Thoracic aorta (tissue), 2 donors: ENCODE measurements around the gene CRY2. TPM values are rescaled to one million over a fixed set of nuclear protein-coding genes. Genes with fewer than 3 reads are reported as not detected.

ENCODE experiments used
- ATAC-seq: fragments of 150-250 bp; one replicate; pipeline ENCODE4 v1.8.0; 2017; ENCODE audit warnings: low read depth; ENCODE audit not compliant: insufficient number of reproducible peaks, low FRiP score
- DNase-seq: peaks from one replicate; pipeline ENCODE4 v3.0.0-alpha.2; 2020; ENCODE audit warnings: low spot score
- H3K27ac ChIP-seq, 2 donors: fragments of 200-600 bp; sonication (generic); 1 replicate in 1 of 2; 2 replicates in 1 of 2; pipeline ENCODE4 v1.5.1; 2016; ENCODE audit warnings: mild to moderate bottlenecking in 2 of 2, moderate library complexity in 2 of 2
- H3K27me3 ChIP-seq: fragments of 200-600 bp; sonication (generic); replicated peaks from 2 replicates; pipeline ENCODE4 v1.6.0; 2016; ENCODE audit warnings: mild to moderate bottlenecking; ENCODE audit not compliant: insufficient read depth
- H3K36me3 ChIP-seq: fragments of 200-600 bp; sonication (generic); one replicate; pipeline ENCODE4 v1.5.1; 2016
- H3K4me1 ChIP-seq, 2 donors: fragments of 200-600 bp; sonication (generic); 1 replicate in 1 of 2; 2 replicates in 1 of 2; pipeline versions ENCODE4 v1.5.1 to v1.6.0; 2016; ENCODE audit warnings: low read depth in 2 of 2, mild to moderate bottlenecking in 1 of 2; ENCODE audit not compliant: control insufficient read depth in 1 of 2
- H3K4me3 ChIP-seq: fragments of 200-600 bp; sonication (generic); 2 replicates; pipeline ENCODE4 v1.5.1; 2016; ENCODE audit warnings: mild to moderate bottlenecking
- H3K9me3 ChIP-seq: fragments of 200-600 bp; sonication (generic); 2 replicates; pipeline ENCODE4 v1.5.1; 2016
- CTCF ChIP-seq: fragments of 200-600 bp; sonication (generic); IDR thresholded peaks from one replicate; pipeline ENCODE4 v1.5.1; 2019; ENCODE audit warnings: antibody characterized with exemption
- total RNA-seq, 2 donors: library from RNA; depleted of rRNA; stranded (reverse); fragments of >200 nt; gene quantifications; one replicate each; pipeline versions ENCODE4 v1.1.0 to v1.2.3, GENCODE V29; 2016

The CRY2 gene
- total RNA-seq, 2 donors from 2014 or later, result 41.2 to 54.4 TPM

DNA sequence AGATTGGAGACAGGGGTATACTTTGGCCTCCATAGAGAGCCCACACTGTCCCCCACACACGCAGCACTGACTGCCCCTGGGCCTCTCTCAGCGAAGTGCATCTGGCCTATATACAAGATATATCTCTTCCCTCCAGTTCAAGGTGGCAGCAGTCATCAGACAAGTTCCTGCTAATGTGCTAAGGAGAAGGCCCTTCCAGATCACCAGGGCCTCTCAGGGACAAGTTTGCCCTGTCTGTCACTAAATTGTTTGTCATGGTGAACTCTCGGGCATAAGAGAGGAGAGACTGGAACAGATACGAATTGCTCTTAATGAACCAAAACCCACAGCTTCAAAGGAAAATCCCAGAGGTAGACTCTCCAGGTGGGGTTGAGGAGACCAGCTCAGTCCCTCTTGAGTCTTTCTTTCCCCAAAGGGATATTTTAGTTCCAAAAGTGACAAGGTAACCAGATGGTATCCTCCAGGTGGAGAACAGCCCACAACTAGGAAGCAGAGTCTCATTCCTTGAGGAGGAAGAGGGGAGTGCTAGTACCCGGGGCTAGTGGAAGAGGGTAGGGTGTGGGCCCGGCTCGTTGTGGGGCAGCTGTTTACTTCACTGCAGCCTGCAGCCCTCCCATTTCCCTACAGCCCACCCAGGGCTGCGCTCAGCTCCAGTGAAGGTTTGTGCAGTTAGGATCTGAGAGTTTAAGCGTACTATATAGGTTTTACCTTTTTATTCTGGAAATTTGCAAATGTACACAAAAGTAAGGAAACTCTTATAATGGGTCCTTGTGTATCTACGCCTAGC is 44.6 kb upstream of the CRY2 start:
- H3K4me1 ChIP-seq, result peaks cover 21 to 24% of the 10 kb centered on the region in 2 donors
- no peak for DNase-seq
- TF ChIP-seq CTCF, result no peak
- no peaks in the 10 kb centered on the region for H3K27me3 ChIP-seq
- no peak overlapping the region for H3K4me3 ChIP-seq
- ATAC-seq, result no peak
- H3K9me3 ChIP-seq, result no peaks in the 10 kb centered on the region
- no peaks in the 10 kb centered on the region for H3K36me3 ChIP-seq
- H3K27ac ChIP-seq, result no peak overlapping the region

GRCh38 chr11:45803971-45804760 is 43.1 kb upstream of the CRY2 start:
- peaks cover 25 to 38% of the 10 kb centered on the region in 2 donors for H3K4me1 ChIP-seq
- no peaks in the 10 kb centered on the region for H3K9me3 ChIP-seq
- H3K36me3 ChIP-seq, result no peaks in the 10 kb centered on the region
- H3K27me3 ChIP-seq, result no peaks in the 10 kb centered on the region
- TF ChIP-seq CTCF, result no peak
- H3K4me3 ChIP-seq, result peak overlapping the region; percentile 99
- H3K27ac ChIP-seq, result peak overlapping the region; percentile 82 to 88
- DNase-seq (peak; percentile 21), ATAC-seq (peak; percentile 22)

GRCh38 chr11:45804761-45805304 is 42.4 kb upstream of the CRY2 start, which contains the start of gene SLC35C1:
SLC35C1 (plus strand) TSS chr11:45805149; CDS start chr11:45805802, 653 bp downstream.
- Histone ChIP-seq H3K4me3 (peak within 1 kb of the TSS; percentile 99), H3K9me3 (no peaks in the 10 kb centered on the region), H3K36me3 (no peaks in the 10 kb centered on the region), H3K27me3 (no peaks in the 10 kb centered on the region), H3K27ac (peak within 1 kb of the TSS; percentile 82 to 88), H3K4me1 (peaks cover 25 to 41% of the 10 kb centered on the region in 2 donors)
- ATAC-seq (peak; percentile 77), DNase-seq (peak; percentile 88)
- no peak for TF ChIP-seq CTCF

DNA sequence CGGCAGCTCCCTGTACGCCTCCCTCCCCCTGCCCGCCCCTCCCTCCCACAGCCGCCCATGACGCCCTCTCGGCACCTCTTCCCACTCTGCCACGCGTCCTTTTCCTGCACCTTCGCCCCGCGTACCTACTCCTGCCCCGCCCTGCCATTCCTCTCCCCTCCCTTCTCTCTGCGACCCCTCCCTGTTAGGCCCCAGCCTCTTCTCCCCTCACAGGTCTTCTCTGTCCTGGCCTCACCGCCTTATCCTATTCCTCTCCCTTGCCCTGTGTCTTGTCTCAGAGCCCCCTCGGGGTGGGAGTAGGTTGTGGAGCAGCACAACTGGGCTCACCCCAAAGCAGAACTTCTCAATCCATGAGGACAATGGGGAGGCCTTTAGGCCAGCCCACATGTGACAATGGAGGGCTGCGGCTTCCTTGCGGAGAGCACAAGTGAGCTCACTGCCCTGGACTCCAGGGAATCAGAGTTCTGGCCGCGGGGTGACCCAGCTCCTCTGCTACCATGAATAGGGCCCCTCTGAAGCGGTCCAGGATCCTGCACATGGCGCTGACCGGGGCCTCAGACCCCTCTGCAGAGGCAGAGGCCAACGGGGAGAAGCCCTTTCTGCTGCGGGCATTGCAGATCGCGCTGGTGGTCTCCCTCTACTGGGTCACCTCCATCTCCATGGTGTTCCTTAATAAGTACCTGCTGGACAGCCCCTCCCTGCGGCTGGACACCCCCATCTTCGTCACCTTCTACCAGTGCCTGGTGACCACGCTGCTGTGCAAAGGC is 41.8 kb upstream of the CRY2 start:
- DNase-seq, result no peak
- peak; percentile 54 for ATAC-seq
- peaks cover 25 to 41% of the 10 kb centered on the region in 2 donors for H3K4me1 ChIP-seq

More for the DNA sequence above, 41.8 kb upstream of the CRY2 start:
- Histone ChIP-seq H3K36me3 (peaks cover under 1% of the 10 kb centered on the region), H3K9me3 (no peaks in the 10 kb centered on the region), H3K4me3 (peak overlapping the region; percentile 99), H3K27me3 (no peaks in the 10 kb centered on the region), H3K27ac (peak overlapping the region; percentile 82 to 88)
- TF ChIP-seq CTCF, result no peak
